GM18861 (cell line): Measurements from ENCODE around the gene HOXB7.

Experiments used
- ATAC-seq: cut with Tn5 transposase; IDR thresholded peaks from one replicate; pipeline ENCODE4 v1.9.1; 2021; ENCODE audit not compliant: unreplicated experiment

Gene HOXB7

GRCh38 chr17:48610282-48611211 is at the start of gene HOXB7:
HOXB7 (minus strand) TSS chr17:48611017; CDS start chr17:48610918, 99 bp downstream.
- no peak for ATAC-seq

DNA sequence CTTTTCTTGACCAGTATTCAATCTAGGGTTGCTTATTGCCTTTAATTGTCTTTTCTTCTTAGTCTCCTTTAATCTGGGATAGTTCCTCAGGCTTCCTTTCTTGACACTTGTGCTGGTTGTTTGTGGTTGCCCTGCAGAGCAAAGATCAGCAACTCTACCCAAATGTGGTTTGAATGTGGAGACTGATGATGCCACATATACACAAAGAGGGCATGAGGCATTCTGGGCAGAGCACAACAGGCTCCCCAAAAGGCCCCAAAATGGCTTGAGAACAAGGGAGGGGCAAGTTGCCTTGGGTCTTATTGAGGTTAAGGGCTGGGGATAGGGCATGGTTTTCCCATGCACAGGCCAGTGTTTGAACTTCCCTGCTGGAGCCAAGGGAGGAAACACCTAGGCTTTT is 45.1 kb upstream of the HOXB7 start:
- no peak for ATAC-seq

DNA sequence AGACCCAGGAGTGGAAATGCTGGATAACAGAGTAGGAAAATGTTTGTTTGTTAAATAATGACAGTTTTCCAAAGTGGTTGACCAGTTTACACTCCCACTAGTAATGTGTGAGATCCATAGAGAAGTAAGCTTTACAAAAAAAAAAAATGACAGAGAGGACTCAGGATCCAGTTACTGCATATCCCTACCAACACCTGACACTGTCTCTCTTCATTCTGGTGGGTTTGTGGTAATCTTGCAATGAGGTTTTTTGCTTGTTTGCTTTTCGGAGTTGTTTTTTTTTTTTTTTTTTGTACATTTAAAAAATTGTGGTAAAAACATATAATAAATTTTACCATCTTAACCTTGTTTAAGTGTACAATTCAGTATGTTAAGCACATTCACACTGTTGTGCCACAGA is 38.9 kb upstream of the HOXB7 start:
- ATAC-seq: no peak

DNA sequence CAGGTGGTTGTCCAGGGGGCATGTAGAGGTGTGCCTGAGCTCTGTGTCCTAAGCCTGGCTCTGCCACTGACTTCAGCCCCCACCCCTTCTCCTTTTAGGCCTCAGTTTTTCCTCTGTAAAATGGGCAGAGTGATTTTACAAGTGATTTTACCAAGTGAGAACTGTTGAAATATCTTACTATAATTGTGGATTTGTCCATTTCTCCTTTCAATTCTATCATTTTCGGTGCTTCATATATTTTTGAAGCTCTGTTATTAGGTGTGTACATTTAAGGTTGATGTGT is 37.1 kb upstream of the HOXB7 start:
- ATAC-seq: no peak

- no peak for ATAC-seq
Observed at GRCh38 chr17:48647103-48647962, 36.5 kb upstream of the HOXB7 start.

DNA sequence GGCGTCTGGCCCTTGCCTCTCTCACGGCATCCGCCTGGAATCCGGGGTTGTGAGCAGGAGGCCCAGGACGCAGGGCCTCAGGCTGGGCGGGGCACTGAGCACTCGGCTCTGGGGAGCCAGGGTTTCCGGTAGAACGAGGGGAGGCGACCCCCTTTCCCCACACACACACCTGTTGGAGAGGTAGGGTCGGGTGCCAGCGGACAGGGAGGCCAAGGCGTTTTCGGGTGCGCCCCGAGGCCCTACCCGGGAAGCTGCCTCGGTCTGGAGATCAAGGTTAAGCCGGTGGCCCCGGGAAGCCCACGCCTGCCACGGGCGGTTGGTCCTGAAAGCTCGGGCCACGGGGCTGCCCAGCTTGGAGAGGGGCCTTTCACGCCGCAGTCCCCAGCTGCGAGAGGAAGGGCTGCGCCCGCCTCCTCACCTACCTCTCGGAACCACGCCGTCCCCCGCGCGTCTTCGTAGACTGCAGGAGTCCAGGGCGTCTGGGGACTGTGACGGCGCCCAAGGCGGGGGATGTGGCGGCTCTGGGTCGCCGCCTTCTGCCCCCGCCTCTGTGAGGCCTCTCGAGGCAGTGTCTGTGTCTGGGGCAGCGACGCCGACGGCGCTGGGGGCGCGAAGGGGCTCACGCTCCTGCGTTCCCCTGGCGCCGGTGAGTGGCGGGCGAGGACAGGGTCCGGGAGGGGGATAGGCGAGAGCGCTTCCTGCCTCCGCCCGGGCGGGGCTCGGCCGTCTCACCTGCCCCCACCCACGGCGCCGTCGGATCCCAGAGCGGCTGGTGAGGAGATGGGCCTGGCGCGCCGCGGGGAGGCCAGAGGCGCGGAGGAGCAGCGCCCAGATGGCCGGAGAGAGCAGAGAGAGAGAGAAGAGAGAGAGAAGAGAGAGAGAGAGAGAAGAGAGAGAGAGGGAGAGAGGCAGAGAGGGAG is 35.6 kb upstream of the HOXB7 start:
- no peak for ATAC-seq

DNA sequence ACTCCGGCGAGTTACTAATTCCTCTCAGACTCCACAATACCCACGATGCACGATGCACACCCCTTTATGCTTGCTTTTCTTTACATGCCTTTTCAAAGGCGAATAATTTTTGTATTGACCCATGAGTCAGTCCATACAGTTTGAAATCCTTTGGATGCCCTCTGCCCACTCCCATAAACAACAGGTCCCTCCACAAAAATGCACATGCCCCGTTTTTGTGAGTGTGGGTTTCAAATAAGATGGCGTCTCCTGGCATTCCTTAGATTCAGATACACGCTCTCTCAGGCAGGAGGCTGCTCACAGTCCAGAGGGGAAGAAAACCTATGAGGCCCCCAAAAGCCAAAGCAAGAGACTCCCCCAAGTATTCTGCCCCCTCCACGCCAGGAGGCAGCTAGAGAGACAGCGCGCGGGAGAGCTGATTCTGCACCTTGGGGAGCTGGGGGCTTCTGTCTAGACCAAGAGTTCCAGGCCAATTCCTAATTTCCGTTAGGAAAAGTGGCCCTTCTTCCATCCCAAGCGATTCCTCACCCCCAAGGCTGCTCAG is 34.9 kb upstream of the HOXB7 start:
- no peak for ATAC-seq

DNA sequence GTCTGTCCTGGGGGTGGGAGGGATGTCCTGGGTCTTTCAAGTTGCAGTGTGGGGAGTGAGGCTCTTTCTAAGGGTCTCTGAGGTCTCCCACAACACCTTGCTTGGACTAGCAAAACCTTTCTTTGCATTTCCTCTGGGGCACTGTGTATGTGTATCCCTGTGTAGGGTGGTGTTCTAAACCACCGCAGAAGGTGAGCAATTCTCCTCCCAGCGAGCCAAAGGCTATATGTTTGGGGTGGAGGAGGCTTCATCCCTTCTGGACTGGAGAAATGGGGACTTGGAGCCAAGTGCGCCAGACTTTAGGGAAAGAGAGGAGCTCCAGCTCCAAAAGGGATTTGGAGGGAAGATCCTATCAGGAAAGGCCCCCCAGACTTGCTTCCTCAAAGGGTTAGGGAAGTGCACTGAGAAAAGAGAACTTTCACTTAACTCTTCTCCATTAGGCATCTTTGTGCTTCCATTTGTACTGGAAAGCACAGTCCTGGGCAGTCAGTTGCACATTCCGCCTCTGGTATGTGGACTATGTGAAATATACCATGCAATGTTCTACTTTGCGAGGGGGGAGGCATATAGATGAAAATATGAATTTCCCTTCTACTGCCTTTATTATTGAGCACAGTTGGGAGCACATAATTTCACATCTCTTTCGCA is 34.2 kb upstream of the HOXB7 start:
- ATAC-seq: no peak

DNA sequence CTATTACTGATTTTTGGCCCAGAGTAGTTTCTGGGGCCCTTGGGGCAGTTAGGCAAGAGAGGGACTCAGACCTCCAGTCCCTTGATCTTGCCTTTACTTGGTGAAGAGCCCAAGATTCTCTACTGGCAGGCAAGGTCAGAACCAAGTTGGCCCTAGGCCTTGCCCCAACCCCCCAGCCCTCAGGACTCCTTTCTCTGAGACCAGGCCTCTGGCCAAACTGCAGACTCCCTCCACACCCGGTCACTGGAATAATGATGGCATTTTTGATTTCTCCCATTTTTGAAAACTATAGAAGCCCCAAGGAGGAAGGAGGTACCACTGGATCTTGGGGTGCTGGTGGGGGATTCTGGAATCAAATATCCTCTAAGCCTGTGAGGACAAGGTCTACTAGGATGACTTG is 33.3 kb upstream of the HOXB7 start:
- ATAC-seq: no peak

GRCh38 chr17:48643697-48644012 is 32.8 kb upstream of the HOXB7 start:
- no peak for ATAC-seq

GRCh38 chr17:48642843-48643696 is 32.3 kb upstream of the HOXB7 start:
- ATAC-seq: no peak

- ATAC-seq: no peak
Observed at GRCh38 chr17:48642059-48642842, 31.4 kb upstream of the HOXB7 start.

DNA sequence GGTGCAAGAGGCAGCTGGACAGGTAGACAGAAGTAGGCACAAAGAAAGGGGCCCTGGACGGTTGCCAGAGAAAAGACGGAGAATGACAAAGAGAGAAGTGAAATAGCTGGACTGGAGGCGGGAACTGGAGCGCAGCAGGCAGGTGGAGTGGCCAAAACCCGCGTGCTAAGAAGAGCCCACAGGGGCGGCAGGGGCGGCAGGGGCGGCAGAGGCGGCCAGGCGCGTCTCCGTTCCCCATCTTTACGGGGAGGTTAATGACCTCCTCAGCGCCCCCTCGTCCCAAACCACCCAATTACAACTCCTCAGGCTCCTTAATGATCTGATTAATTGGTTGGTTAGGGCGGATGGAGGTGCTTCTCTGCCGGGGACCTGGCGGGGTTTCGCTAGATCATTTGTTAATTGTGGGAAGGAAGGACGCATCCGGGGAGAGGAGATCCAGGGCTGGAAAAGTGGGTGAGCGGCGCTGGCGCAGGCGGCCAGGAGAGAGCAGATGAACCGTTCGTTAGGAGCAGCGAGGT is 30.8 kb upstream of the HOXB7 start:
- no peak for ATAC-seq

DNA sequence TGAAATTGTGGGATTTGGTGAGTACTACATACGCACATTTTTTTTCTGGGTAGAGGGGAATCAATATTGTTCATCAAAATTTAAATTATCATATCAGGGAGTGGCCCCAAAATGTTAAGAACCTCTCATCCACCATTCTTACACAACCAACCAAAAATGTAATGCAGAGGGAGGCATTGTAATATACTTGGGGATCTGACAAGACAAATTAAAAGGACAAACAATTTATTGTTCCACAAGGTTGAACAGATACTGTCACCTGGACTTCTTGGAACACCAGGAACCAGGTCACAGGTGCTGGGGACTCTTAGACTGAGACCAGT is 30.0 kb upstream of the HOXB7 start:
- no peak for ATAC-seq

GRCh38 chr17:48639982-48640857 is 29.4 kb upstream of the HOXB7 start:
- no peak for ATAC-seq

DNA sequence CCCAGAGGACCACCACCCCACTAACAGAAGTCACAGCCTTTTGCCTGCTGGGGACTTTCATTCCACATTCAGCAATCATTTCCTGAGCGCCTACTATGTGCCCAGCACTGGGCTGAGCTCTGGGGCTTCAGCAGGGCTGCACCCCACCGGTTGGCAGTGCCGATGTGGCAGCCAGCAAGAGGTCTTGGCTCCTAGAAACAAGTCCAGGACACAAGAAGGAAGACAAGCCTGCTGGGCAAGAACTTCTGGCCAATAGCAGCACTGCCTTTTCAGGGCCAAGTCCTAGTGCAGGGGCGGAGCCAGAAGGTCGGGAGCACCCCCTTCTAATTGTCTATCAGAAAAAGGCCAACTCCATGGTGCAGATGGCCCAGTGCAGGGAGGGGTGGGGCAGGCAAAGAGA is 28.3 kb upstream of the HOXB7 start:
- ATAC-seq: no peak

GRCh38 chr17:48637323-48638260 is 26.8 kb upstream of the HOXB7 start:
- ATAC-seq: no peak
